GM12873 (cell line): ENCODE results near the gene TSPAN33.
A peak's percentile ranks its signal among the peaks of the same experiment; 100 is the strongest.

Experiments
- CTCF ChIP-seq: IDR thresholded peaks from 2 replicates; pipeline ENCODE4 v1.5.1; 2012; ENCODE audit warnings: low read depth, mild to moderate bottlenecking, moderate library complexity, low read length, control low read depth; ENCODE audit not compliant: insufficient read depth; ENCODE audit errors: missing control alignments

The TSPAN33 gene

GRCh38 chr7:129144095-129144833 is at the start of gene TSPAN33:
Gene TSPAN33, plus strand, starts transcription at chr7:129144707. Its CDS starts 274 bp downstream, at chr7:129144981.
- no peak for TF ChIP-seq CTCF

- no peak for TF ChIP-seq CTCF
Observed at GRCh38 chr7:129095258-129095657, 49.2 kb upstream of the TSPAN33 start.

- TF ChIP-seq CTCF: peak; percentile 18
Observed at GRCh38 chr7:129098409-129099084, 46.0 kb upstream of the TSPAN33 start.

- no peak for TF ChIP-seq CTCF
Observed at GRCh38 chr7:129100827-129101166, 43.7 kb upstream of the TSPAN33 start.

- no peak for TF ChIP-seq CTCF
Observed at GRCh38 chr7:129101746-129102145, 42.8 kb upstream of the TSPAN33 start.

- TF ChIP-seq CTCF: no peak
Observed at GRCh38 chr7:129103561-129104324, 40.8 kb upstream of the TSPAN33 start.

- no peak for TF ChIP-seq CTCF
Observed at GRCh38 chr7:129108581-129108980, 35.9 kb upstream of the TSPAN33 start.
